SH-SY5Y (cell line): Measurements from ENCODE around the gene GMCL2.

Experiments used
- GATA2 ChIP-seq: IDR thresholded peaks from 2 replicates; pipeline ENCODE4 v1.6.1; 2011; ENCODE audit warnings: mild to moderate bottlenecking, low read depth, low read length
- GATA3 ChIP-seq: IDR thresholded peaks from 2 replicates; pipeline ENCODE4 v1.6.1; 2011; ENCODE audit warnings: low read depth, mild to moderate bottlenecking, low read length, moderate library complexity

DNA sequence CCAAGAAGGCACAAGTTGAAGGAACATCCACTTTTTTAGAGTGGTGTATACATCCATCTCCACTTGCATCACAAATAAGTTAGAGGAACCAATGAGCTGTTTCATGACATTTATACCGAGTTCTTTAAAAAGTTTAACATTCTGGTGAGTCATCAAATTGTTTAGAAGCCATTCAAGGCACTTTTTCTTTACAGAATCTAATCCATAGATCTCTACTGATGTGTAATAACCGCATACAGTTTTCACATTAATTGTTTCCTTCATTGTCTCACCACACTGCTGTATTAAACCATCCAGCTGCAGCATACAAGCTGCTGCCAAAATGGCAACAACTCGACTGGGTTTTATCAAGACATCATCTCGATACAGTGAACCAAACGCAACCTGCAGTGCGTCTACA is 744 bp downstream of the GMCL2 start:
- TF ChIP-seq GATA3, result no peak
- TF ChIP-seq GATA2, result peak; percentile 34; the same call in 1 of the 2 replicates
